WTC11 (cell line): ENCODE data around the gene MVK. TPM values are rescaled to one million over a fixed set of nuclear protein-coding genes. Genes with fewer than 3 reads are reported as not detected.

ENCODE experiments used
- ATAC-seq: fragments of 200-7000 bp; cut with Tn5 transposase; 2 replicates; pipeline ENCODE4 v1.10.0; 2021; ENCODE audit warnings: mild to moderate bottlenecking, moderate library complexity
- CTCF ChIA-PET: fragments of 300-600 bp; sonication (Branson Sonifier 250); formaldehyde crosslinking; loops from one replicate; lab custom pipeline; 2021; ENCODE audit warnings: antibody characterized with exemption; lab: Charles Lee
- POLR2A ChIA-PET: fragments of 350-600 bp; sonication (Branson Sonifier 250); formaldehyde crosslinking; loops from one replicate; lab custom pipeline; 2021; ENCODE audit warnings: antibody characterized with exemption; lab: Charles Lee
- DNase-seq: peaks from one replicate; pipeline ENCODE4 v3.0.0; 2021; ENCODE audit warnings: low spot score
- H3K27ac Mint-ChIP-seq: 2 replicates; pipeline ENCODE4 v1.8.0; 2021; ENCODE audit warnings: mixed read lengths
- H3K27me3 Mint-ChIP-seq: 2 replicates; pipeline ENCODE4 v1.8.0; 2021; ENCODE audit warnings: low read depth, mild to moderate bottlenecking, moderate library complexity, mixed read lengths
- H3K36me3 Mint-ChIP-seq: 2 replicates; pipeline ENCODE4 v1.8.0; 2021; ENCODE audit warnings: mixed read lengths
- H3K4me1 Mint-ChIP-seq: 2 replicates; pipeline ENCODE4 v1.8.0; 2022; ENCODE audit warnings: mixed read lengths
- H3K4me3 Mint-ChIP-seq: 2 replicates; pipeline ENCODE4 v1.8.0; 2021; ENCODE audit warnings: mild to moderate bottlenecking, moderate library complexity, mixed read lengths
- H3K9me3 Mint-ChIP-seq: 2 replicates; pipeline ENCODE4 v1.8.0; 2021; ENCODE audit warnings: mixed read lengths
- ELF4 ChIP-seq: sonication (generic); formaldehyde crosslinking; IDR thresholded peaks from 2 replicates; pipeline ENCODE4 v1.8.1; 2022; ENCODE audit warnings: low read depth, mild to moderate bottlenecking, moderate library complexity, missing genetic modification reagents
- JAZF1 ChIP-seq: fragments of 250-450 bp; sonication (Bioruptor Pico); IDR thresholded peaks from 2 replicates; pipeline ENCODE4 v1.9.0; 2021; ENCODE audit warnings: moderate library complexity, mild to moderate bottlenecking, inconsistent platforms
- KAT7 ChIP-seq: sonication (generic); formaldehyde crosslinking; IDR thresholded peaks from 2 replicates; pipeline ENCODE4 v1.8.1; 2023; ENCODE audit warnings: missing genetic modification reagents, mild to moderate bottlenecking, borderline replicate concordance
- MXD4 ChIP-seq: fragments of 250-450 bp; sonication (Bioruptor Pico); IDR thresholded peaks from 2 replicates; pipeline ENCODE4 v1.8.0; 2021; ENCODE audit warnings: mild to moderate bottlenecking, moderate library complexity, borderline replicate concordance
- NFATC4 ChIP-seq: fragments of 250-450 bp; sonication (Bioruptor Pico); IDR thresholded peaks from 2 replicates; pipeline ENCODE4 v1.9.0; 2021; ENCODE audit warnings: mild to moderate bottlenecking
- OVOL2 ChIP-seq: fragments of 250-450 bp; sonication (Bioruptor Pico); IDR thresholded peaks from 2 replicates; pipeline ENCODE4 v1.9.0; 2021; ENCODE audit warnings: mild to moderate bottlenecking, borderline replicate concordance
- PRRX2 ChIP-seq: fragments of 250-450 bp; sonication (Bioruptor Pico); IDR thresholded peaks from 2 replicates; pipeline ENCODE4 v1.8.0; 2021; ENCODE audit warnings: mild to moderate bottlenecking
- SMAD4 ChIP-seq: sonication (generic); formaldehyde crosslinking; IDR thresholded peaks from 2 replicates; pipeline ENCODE4 v1.8.0; 2022; ENCODE audit warnings: mild to moderate bottlenecking, missing genetic modification reagents
- ZBTB21 ChIP-seq: sonication (generic); formaldehyde crosslinking; IDR thresholded peaks from 2 replicates; pipeline ENCODE4 v1.8.1; 2023; ENCODE audit warnings: mild to moderate bottlenecking, missing genetic modification reagents, borderline replicate concordance
- ZNF121 ChIP-seq: sonication (generic); formaldehyde crosslinking; IDR thresholded peaks from 2 replicates; pipeline ENCODE4 v1.8.0; 2023; ENCODE audit warnings: missing genetic modification reagents
- ZNF416 ChIP-seq: fragments of 250-450 bp; sonication (Bioruptor Pico); IDR thresholded peaks from 2 replicates; pipeline ENCODE4 v1.9.0; 2021; ENCODE audit warnings: mild to moderate bottlenecking, inconsistent platforms
- ZNF671 ChIP-seq: fragments of 250-450 bp; sonication (Bioruptor Pico); IDR thresholded peaks from 2 replicates; pipeline ENCODE4 v1.8.0; 2021; ENCODE audit warnings: mild to moderate bottlenecking
- total RNA-seq: library from RNA; stranded (reverse); gene quantifications from 3 replicates; pipeline ENCODE4 v1.2.3, GENCODE V29; 2021
- TF ChIP-seq, protein P1 (sequence below): sonication (generic); formaldehyde crosslinking; IDR thresholded peaks from 2 replicates; pipeline ENCODE4 v1.8.1; 2022; ENCODE audit warnings: low read depth, missing genetic modification reagents, borderline replicate concordance
- TF ChIP-seq, protein P2 (sequence below): fragments of 250-450 bp; sonication (Bioruptor Pico); IDR thresholded peaks from 2 replicates; pipeline ENCODE4 v2.1.2; 2022; ENCODE audit warnings: mild to moderate bottlenecking, moderate library complexity
- TF ChIP-seq, protein P3 (sequence below): sonication (generic); formaldehyde crosslinking; IDR thresholded peaks from 2 replicates; pipeline ENCODE4 v1.8.1; 2023; ENCODE audit warnings: mild to moderate bottlenecking, missing genetic modification reagents
- TF ChIP-seq, protein P4 (sequence below): sonication (generic); formaldehyde crosslinking; IDR thresholded peaks from 2 replicates; pipeline ENCODE4 v1.8.0; 2023; ENCODE audit warnings: missing genetic modification reagents
- TF ChIP-seq, protein P5 (sequence below): sonication (generic); formaldehyde crosslinking; conservative IDR thresholded peaks from 2 replicates; pipeline ENCODE4 v1.8.1; 2022; ENCODE audit warnings: mild to moderate bottlenecking, missing genetic modification reagents
- TF ChIP-seq, protein P6 (sequence below): sonication (generic); formaldehyde crosslinking; IDR thresholded peaks from 2 replicates; pipeline ENCODE4 v1.8.1; 2023; ENCODE audit warnings: mild to moderate bottlenecking, missing genetic modification reagents, borderline replicate concordance
- TF ChIP-seq, protein P7 (sequence below): sonication (generic); formaldehyde crosslinking; IDR thresholded peaks from 2 replicates; pipeline ENCODE4 v1.8.1; 2022; ENCODE audit warnings: mild to moderate bottlenecking, moderate library complexity, missing genetic modification reagents

The MVK gene
- total RNA-seq, 1 experiment from 2014 or later = 13.2 TPM

DNA sequence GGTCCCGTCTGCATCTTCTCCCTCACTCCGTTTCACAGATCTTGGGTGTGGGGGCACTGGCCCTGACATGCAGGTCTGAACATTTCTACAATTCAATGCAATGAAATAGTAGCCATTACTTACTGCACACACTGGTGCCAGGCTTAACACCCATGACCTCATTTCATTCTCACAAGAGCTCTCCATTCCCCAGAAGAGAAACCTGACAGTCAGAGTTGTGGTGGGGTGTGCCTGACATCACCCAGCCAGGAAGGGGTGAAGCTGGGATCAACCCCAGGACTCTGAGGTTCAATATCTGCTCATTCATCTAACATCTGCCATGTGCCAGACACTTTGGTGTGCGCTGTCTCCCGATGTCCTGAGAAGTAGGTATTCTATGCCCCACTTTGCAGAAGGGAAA lies 34.7 kb downstream of the MVK start:
- Mint-ChIP-seq H3K36me3 (no peaks in the 10 kb centered on the region), H3K27ac (no peak overlapping the region), H3K4me1 (peaks cover 3% of the 10 kb centered on the region), H3K9me3 (no peaks in the 10 kb centered on the region), H3K27me3 (no peaks in the 10 kb centered on the region), H3K4me3 (no peak overlapping the region)
- no peak for ATAC-seq
- ChIA-PET CTCF (interaction anchor here (0.5 to 3.1 kb wide), 4 partner anchors 10 to 228 kb away, joined by 3 to 25 read pairs (median 4); no protein-coding TSS in a partner anchor), POLR2A (no interaction called here)
- TF ChIP-seq MXD4 (CRISPR knock-in tag) = no peak
- TF ChIP-seq, protein P1, sequence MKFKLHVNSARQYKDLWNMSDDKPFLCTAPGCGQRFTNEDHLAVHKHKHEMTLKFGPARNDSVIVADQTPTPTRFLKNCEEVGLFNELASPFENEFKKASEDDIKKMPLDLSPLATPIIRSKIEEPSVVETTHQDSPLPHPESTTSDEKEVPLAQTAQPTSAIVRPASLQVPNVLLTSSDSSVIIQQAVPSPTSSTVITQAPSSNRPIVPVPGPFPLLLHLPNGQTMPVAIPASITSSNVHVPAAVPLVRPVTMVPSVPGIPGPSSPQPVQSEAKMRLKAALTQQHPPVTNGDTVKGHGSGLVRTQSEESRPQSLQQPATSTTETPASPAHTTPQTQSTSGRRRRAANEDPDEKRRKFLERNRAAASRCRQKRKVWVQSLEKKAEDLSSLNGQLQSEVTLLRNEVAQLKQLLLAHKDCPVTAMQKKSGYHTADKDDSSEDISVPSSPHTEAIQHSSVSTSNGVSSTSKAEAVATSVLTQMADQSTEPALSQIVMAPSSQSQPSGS (CRISPR knock-in tag) = no peak
- TF ChIP-seq, protein P2, sequence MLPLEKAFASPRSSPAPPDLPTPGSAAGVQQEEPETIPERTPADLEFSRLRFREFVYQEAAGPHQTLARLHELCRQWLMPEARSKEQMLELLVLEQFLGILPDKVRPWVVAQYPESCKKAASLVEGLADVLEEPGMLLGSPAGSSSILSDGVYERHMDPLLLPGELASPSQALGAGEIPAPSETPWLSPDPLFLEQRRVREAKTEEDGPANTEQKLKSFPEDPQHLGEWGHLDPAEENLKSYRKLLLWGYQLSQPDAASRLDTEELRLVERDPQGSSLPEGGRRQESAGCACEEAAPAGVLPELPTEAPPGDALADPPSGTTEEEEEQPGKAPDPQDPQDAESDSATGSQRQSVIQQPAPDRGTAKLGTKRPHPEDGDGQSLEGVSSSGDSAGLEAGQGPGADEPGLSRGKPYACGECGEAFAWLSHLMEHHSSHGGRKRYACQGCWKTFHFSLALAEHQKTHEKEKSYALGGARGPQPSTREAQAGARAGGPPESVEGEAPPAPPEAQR = no peak
- TF ChIP-seq ZNF671 (CRISPR knock-in tag) = no peak
- no peak for DNase-seq

DNA sequence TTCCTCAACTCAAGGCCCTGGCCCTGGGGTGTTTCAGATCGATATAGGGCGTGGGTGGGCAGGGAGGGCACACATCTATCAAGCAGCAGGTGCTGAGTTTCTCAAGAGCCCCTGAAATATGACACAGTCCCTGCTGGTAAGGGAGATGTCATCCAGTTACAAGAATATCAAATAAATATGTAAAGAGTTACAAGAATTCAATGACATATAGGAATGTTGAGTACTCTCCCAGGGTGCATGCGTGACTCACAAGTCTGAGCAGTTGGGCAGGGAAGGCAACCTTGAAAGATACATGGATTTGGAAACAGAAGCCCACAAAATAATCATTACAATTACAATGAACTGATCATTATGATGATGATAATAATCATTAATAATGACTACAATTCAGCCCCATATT lies 35.2 kb downstream of the MVK start:
- TF ChIP-seq JAZF1 = no peak
- no peak for TF ChIP-seq ELF4
- TF ChIP-seq, protein P3, sequence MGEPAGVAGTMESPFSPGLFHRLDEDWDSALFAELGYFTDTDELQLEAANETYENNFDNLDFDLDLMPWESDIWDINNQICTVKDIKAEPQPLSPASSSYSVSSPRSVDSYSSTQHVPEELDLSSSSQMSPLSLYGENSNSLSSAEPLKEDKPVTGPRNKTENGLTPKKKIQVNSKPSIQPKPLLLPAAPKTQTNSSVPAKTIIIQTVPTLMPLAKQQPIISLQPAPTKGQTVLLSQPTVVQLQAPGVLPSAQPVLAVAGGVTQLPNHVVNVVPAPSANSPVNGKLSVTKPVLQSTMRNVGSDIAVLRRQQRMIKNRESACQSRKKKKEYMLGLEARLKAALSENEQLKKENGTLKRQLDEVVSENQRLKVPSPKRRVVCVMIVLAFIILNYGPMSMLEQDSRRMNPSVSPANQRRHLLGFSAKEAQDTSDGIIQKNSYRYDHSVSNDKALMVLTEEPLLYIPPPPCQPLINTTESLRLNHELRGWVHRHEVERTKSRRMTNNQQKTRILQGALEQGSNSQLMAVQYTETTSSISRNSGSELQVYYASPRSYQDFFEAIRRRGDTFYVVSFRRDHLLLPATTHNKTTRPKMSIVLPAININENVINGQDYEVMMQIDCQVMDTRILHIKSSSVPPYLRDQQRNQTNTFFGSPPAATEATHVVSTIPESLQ (CRISPR knock-in tag) = no peak
- TF ChIP-seq ZNF416 = no peak
- TF ChIP-seq OVOL2 (CRISPR knock-in tag) = no peak
- TF ChIP-seq, protein P4, sequence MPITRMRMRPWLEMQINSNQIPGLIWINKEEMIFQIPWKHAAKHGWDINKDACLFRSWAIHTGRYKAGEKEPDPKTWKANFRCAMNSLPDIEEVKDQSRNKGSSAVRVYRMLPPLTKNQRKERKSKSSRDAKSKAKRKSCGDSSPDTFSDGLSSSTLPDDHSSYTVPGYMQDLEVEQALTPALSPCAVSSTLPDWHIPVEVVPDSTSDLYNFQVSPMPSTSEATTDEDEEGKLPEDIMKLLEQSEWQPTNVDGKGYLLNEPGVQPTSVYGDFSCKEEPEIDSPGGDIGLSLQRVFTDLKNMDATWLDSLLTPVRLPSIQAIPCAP (CRISPR knock-in tag) = no peak
- TF ChIP-seq, all 79 proteins: peak for 0
- CTCF ChIA-PET = interaction anchor here (0.5 to 1.1 kb wide), 4 partner anchors 11 to 227 kb away, joined by 3 to 4 read pairs (median 3); no protein-coding TSS in a partner anchor

DNA sequence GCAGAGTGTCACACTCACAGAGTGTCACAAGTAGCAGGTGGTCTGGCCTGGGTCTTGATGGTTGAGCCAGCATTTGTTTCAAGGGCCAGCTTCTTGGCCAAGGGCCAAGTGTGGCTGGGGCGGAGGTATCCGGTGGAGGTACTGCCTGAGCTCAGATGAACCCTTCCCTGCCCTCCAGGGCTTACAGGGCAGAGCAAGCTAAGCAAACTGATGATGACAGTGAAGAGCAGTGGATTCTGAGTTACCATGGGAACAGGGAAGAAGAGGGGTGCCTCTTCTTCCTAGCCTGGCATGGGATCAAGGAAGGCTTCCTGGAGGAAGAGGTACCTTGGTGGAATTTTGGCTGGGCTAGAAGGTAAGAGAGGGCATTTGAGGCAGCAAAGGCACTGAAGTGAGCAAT lies 35.7 kb downstream of the MVK start:
- ChIA-PET POLR2A (no interaction called here), CTCF (interaction anchor here (0.7 to 5.7 kb wide), 7 partner anchors 11 to 236 kb away, joined by 3 to 34 read pairs (median 3); no protein-coding TSS in a partner anchor)
- H3K4me3 Mint-ChIP-seq = no peak overlapping the region
- no peak overlapping the region for H3K27ac Mint-ChIP-seq
- H3K9me3 Mint-ChIP-seq = no peaks in the 10 kb centered on the region
- H3K36me3 Mint-ChIP-seq = no peaks in the 10 kb centered on the region
- ATAC-seq (no peak), DNase-seq (no peak)
- no peaks in the 10 kb centered on the region for H3K27me3 Mint-ChIP-seq
- H3K4me1 Mint-ChIP-seq = peaks cover 4% of the 10 kb centered on the region
- no peak for TF ChIP-seq ZBTB21 (CRISPR knock-in tag)
- TF ChIP-seq SMAD4 (CRISPR knock-in tag) = no peak
- TF ChIP-seq, protein P5, sequence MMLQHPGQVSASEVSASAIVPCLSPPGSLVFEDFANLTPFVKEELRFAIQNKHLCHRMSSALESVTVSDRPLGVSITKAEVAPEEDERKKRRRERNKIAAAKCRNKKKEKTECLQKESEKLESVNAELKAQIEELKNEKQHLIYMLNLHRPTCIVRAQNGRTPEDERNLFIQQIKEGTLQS (CRISPR knock-in tag) = no peak
- no peak for TF ChIP-seq ELF4

More for the DNA sequence above, 35.2 kb downstream of the MVK start:
- Mint-ChIP-seq H3K27ac (no peak overlapping the region), H3K9me3 (no peaks in the 10 kb centered on the region), H3K4me1 (peaks cover 4% of the 10 kb centered on the region), H3K27me3 (no peaks in the 10 kb centered on the region), H3K4me3 (no peak overlapping the region), H3K36me3 (no peaks in the 10 kb centered on the region)
- ATAC-seq (no peak), DNase-seq (no peak)
- POLR2A ChIA-PET = no interaction called here

DNA sequence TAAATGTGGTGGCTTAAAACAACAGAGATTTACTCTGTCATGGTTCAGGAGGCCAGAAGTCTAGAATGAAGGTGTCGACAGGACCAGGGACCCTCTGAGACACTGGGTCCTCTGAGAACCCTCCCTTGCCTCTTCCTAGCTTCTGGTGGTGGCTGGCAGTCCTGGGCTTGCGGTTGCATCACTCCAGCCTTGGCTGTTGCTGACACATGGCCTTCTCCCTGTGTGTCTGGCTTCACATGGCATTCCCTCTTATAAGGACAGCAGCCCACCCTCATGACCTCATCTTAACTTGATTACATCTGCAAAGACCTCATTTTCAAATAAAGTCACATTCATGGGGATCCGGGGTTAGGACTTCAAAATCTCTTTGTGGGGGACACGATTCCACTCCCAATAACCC lies 36.9 kb downstream of the MVK start:
- ChIA-PET POLR2A (no interaction called here), CTCF (interaction anchor here (0.5 to 5.7 kb wide), 2 partner anchors 13 to 1954 kb away, joined by 3 to 34 read pairs; no protein-coding TSS in a partner anchor)
- no peak overlapping the region for H3K27ac Mint-ChIP-seq
- no peak for DNase-seq
- H3K4me3 Mint-ChIP-seq = no peak overlapping the region
- H3K9me3 Mint-ChIP-seq = no peaks in the 10 kb centered on the region
- H3K36me3 Mint-ChIP-seq = no peaks in the 10 kb centered on the region
- H3K27me3 Mint-ChIP-seq = no peaks in the 10 kb centered on the region
- peaks cover 4% of the 10 kb centered on the region for H3K4me1 Mint-ChIP-seq
- ATAC-seq = no peak
- no peak for TF ChIP-seq KAT7 (CRISPR knock-in tag)
- no peak for TF ChIP-seq ZNF121 (CRISPR knock-in tag)
- TF ChIP-seq, protein P6, sequence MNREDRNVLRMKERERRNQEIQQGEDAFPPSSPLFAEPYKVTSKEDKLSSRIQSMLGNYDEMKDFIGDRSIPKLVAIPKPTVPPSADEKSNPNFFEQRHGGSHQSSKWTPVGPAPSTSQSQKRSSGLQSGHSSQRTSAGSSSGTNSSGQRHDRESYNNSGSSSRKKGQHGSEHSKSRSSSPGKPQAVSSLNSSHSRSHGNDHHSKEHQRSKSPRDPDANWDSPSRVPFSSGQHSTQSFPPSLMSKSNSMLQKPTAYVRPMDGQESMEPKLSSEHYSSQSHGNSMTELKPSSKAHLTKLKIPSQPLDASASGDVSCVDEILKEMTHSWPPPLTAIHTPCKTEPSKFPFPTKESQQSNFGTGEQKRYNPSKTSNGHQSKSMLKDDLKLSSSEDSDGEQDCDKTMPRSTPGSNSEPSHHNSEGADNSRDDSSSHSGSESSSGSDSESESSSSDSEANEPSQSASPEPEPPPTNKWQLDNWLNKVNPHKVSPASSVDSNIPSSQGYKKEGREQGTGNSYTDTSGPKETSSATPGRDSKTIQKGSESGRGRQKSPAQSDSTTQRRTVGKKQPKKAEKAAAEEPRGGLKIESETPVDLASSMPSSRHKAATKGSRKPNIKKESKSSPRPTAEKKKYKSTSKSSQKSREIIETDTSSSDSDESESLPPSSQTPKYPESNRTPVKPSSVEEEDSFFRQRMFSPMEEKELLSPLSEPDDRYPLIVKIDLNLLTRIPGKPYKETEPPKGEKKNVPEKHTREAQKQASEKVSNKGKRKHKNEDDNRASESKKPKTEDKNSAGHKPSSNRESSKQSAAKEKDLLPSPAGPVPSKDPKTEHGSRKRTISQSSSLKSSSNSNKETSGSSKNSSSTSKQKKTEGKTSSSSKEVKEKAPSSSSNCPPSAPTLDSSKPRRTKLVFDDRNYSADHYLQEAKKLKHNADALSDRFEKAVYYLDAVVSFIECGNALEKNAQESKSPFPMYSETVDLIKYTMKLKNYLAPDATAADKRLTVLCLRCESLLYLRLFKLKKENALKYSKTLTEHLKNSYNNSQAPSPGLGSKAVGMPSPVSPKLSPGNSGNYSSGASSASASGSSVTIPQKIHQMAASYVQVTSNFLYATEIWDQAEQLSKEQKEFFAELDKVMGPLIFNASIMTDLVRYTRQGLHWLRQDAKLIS (CRISPR knock-in tag) = no peak
- TF ChIP-seq OVOL2 (CRISPR knock-in tag) = no peak
- TF ChIP-seq, protein P7, sequence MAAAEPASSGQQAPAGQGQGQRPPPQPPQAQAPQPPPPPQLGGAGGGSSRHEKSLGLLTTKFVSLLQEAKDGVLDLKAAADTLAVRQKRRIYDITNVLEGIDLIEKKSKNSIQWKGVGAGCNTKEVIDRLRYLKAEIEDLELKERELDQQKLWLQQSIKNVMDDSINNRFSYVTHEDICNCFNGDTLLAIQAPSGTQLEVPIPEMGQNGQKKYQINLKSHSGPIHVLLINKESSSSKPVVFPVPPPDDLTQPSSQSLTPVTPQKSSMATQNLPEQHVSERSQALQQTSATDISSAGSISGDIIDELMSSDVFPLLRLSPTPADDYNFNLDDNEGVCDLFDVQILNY (CRISPR knock-in tag) = no peak
- no peak for TF ChIP-seq PRRX2 (CRISPR knock-in tag)
- no peak for TF ChIP-seq NFATC4 (CRISPR knock-in tag)
